ENCODE results near the gene SPEG.
"Not testable (repeated sequence)": the region's sequence is repeated elsewhere in the genome, so short reads cannot be mapped to it uniquely, and the experiment has no call there.

The SPEG gene

GRCh38 chr2:219434718-219435525, at the start of gene SPEG:
Gene SPEG (plus strand): TSS chr2:219434843. CDS start chr2:219434978, 135 bp downstream.
- peaks cover 6% of the 10 kb centered on the region for H3K27me3 ChIP-seq (replicated peaks; ENCODE audit: control insufficient read depth, insufficient read depth, low read length)
- peak within 1 kb of the TSS; percentile 49 for H3K9ac ChIP-seq (ENCODE audit: low read length)
- no peaks in the 10 kb centered on the region for H3K36me3 ChIP-seq (ENCODE audit: control insufficient read depth, insufficient read depth, low read length, severe bottlenecking)
- H3K4me1 ChIP-seq (ENCODE audit: control insufficient read depth, insufficient read depth, low read length): peaks cover 7% of the 10 kb centered on the region
- no peak within 1 kb of the TSS for H3K4me3 ChIP-seq (ENCODE audit: low read length)
- no peaks in the 10 kb centered on the region for H3K9me3 ChIP-seq (ENCODE audit: control insufficient read depth, low read length)
- no peak for DNase-seq (ENCODE audit: low read depth)

DNA sequence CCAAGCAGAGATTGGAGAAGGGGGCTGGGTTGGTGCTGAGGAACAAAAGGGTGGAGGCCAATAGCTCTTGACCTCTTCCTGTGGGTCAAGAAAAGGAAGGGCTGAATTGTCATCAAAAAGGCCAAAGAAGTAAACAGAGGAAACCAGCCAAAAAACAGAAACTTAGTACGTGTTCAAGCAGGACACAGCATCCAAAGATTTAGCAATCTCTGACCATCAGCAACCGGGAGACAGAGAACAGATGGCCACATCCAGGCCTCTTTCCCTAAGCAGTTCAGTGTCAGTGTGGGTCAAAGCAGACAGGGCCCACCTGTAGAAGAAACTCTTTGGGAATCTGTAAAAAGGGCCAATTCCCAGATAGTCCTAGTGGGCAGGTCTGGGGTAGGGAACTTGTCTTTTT, 49.8 kb upstream of the SPEG start:
- Histone ChIP-seq H3K9me3 (ENCODE audit: control insufficient read depth, low read length) (no peaks in the 10 kb centered on the region), H3K9ac (ENCODE audit: low read length) (peak overlapping the region; percentile 31), H3K36me3 (ENCODE audit: control insufficient read depth, insufficient read depth, low read length, severe bottlenecking) (peaks cover 68% of the 10 kb centered on the region), H3K4me1 (ENCODE audit: control insufficient read depth, insufficient read depth, low read length) (peaks cover 23% of the 10 kb centered on the region), H3K27me3 (replicated peaks; ENCODE audit: control insufficient read depth, insufficient read depth, low read length) (no peaks in the 10 kb centered on the region), H3K4me3 (ENCODE audit: low read length) (no peak overlapping the region)
- no peak for DNase-seq (ENCODE audit: low read depth)

GRCh38 chr2:219385958-219386520, 48.6 kb upstream of the SPEG start:
- Histone ChIP-seq H3K9ac (ENCODE audit: low read length) (peak overlapping the region; percentile 97), H3K4me3 (ENCODE audit: low read length) (peak overlapping the region; percentile 93)

DNA sequence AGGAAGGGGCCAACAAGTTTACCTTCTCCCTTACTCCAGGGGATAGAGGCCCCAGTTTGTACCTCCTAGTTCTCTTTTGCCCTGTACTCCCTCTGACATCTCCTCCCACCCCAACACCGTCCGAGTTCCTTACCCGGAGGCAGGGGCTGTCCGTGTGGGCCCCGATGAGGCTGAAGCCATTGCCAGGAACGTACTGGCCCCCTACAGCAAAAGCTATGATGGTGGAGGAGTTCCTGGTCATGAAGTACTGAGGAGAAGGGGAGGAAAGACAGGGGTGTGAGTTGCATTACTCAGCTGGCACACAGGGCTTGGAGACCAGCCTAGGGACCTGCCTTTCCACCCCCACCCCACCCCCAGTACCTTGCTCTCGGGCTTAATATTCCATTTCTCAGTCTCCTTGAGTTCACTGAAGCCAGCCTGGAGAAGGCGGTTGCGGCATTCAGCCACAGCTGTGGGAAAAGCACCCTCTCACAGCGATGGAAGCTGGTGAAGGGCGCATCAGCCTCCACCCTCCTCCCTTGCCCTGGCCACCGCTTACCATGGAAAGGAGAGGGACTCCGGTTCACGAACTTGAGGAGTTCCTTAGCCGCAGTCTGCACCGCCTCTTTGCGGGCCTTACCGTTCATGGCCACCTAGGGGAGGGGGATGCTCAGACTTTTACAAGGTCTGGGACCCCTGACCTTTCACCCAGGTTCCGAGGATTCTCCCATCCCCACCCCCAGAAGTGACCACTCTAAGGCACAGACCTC, 47.9 kb upstream of the SPEG start:
- Histone ChIP-seq H3K36me3 (ENCODE audit: control insufficient read depth, insufficient read depth, low read length, severe bottlenecking) (peaks cover 50% of the 10 kb centered on the region), H3K4me3 (ENCODE audit: low read length) (peak overlapping the region; percentile 93), H3K4me1 (ENCODE audit: control insufficient read depth, insufficient read depth, low read length) (peaks cover 23% of the 10 kb centered on the region), H3K27me3 (replicated peaks; ENCODE audit: control insufficient read depth, insufficient read depth, low read length) (no peaks in the 10 kb centered on the region), H3K9me3 (ENCODE audit: control insufficient read depth, low read length) (no peaks in the 10 kb centered on the region), H3K9ac (ENCODE audit: low read length) (peak overlapping the region; percentile 97)
- peak; percentile 26 for DNase-seq (ENCODE audit: low read depth)

More at GRCh38 chr2:219385958-219386520, 48.6 kb upstream of the SPEG start:
- H3K4me1 ChIP-seq (ENCODE audit: control insufficient read depth, insufficient read depth, low read length): peaks cover 23% of the 10 kb centered on the region
- DNase-seq (ENCODE audit: low read depth): no peak
- peaks cover 56% of the 10 kb centered on the region for H3K36me3 ChIP-seq (ENCODE audit: control insufficient read depth, insufficient read depth, low read length, severe bottlenecking)
- no peaks in the 10 kb centered on the region for H3K9me3 ChIP-seq (ENCODE audit: control insufficient read depth, low read length)
- no peaks in the 10 kb centered on the region for H3K27me3 ChIP-seq (replicated peaks; ENCODE audit: control insufficient read depth, insufficient read depth, low read length)

DNA sequence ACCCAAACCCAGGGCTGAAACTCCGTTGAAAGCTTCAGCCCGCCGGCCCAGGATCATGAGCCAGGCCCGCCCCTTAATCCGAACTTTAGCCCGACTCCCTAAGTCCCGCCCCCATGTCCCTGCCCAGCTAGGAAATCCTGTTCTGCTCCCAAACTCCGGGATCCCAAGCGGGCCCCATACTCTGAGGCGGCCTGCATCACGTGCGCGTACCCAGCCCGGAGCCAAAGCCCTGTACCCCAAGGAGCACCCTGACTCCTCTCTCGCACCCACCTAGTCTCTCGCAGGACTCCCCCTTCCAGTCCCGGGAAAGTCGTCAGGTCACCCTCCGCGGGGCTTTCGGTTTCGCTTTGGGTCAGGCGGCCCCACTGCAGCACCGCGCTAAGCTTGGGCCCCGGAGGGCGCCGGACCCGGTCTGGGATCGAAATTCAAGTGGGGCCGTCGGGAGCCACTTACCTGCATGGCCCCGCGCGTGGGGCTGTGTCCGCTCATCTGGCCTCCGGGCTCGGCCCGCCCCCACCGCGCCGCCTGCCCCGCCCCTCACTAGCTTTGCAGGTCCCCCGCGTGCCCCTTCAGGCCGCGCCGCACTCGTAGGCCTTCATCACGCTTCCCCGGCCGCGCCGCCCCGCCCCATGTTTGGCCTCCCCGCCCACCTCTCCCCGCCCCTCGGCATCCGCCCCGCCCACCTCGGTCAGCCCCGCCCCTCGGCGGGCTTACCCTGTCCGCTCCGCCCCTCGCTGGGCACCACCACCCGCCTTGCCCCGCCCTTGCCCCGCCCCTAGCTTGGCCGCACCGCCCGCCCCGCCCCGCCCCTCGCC, 47.1 kb upstream of the SPEG start, which contains the start of gene DNPEP:
TSS of gene DNPEP (minus strand) at position 607 of the 815 bp plus-strand sequence. CDS start at position 489, 118 bp downstream.
- Histone ChIP-seq H3K9me3 (ENCODE audit: control insufficient read depth, low read length) (no peaks in the 10 kb centered on the region), H3K4me3 (ENCODE audit: low read length) (peak within 1 kb of the TSS; percentile 93), H3K4me1 (ENCODE audit: control insufficient read depth, insufficient read depth, low read length) (peaks cover 23% of the 10 kb centered on the region), H3K36me3 (ENCODE audit: control insufficient read depth, insufficient read depth, low read length, severe bottlenecking) (peaks cover 42% of the 10 kb centered on the region), H3K9ac (ENCODE audit: low read length) (peak within 1 kb of the TSS; percentile 97), H3K27me3 (replicated peaks; ENCODE audit: control insufficient read depth, insufficient read depth, low read length) (no peaks in the 10 kb centered on the region)
- DNase-seq (ENCODE audit: low read depth): peak; percentile 98

- Histone ChIP-seq H3K4me1 (ENCODE audit: control insufficient read depth, insufficient read depth, low read length) (peaks cover 23% of the 10 kb centered on the region), H3K4me3 (ENCODE audit: low read length) (peak overlapping the region; percentile 68), H3K9ac (ENCODE audit: low read length) (peak overlapping the region; percentile 78), H3K27me3 (replicated peaks; ENCODE audit: control insufficient read depth, insufficient read depth, low read length) (no peaks in the 10 kb centered on the region), H3K9me3 (ENCODE audit: control insufficient read depth, low read length) (no peaks in the 10 kb centered on the region), H3K36me3 (ENCODE audit: control insufficient read depth, insufficient read depth, low read length, severe bottlenecking) (peaks cover 34% of the 10 kb centered on the region)
- DNase-seq (ENCODE audit: low read depth): peak; percentile 99
Observed at GRCh38 chr2:219388121-219388906, 46.3 kb upstream of the SPEG start.

DNA sequence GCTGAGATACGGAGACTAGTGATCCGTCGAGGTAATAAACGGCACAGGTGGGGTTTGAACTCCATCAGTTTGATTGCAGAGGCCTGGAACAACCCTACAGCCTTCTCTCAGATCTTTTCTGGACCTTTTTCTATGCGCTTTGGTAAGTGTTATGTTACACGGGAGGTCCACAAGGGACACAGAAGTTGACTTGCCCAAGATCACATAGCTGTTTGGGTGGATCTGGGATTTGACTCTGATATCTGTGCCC, 45.8 kb upstream of the SPEG start:
- Histone ChIP-seq H3K9ac (ENCODE audit: low read length) (peak overlapping the region; percentile 78), H3K9me3 (ENCODE audit: control insufficient read depth, low read length) (no peaks in the 10 kb centered on the region), H3K36me3 (ENCODE audit: control insufficient read depth, insufficient read depth, low read length, severe bottlenecking) (peaks cover 28% of the 10 kb centered on the region), H3K27me3 (replicated peaks; ENCODE audit: control insufficient read depth, insufficient read depth, low read length) (no peaks in the 10 kb centered on the region), H3K4me3 (ENCODE audit: low read length) (peak overlapping the region; percentile 68), H3K4me1 (ENCODE audit: control insufficient read depth, insufficient read depth, low read length) (peaks cover 23% of the 10 kb centered on the region)
- DNase-seq (ENCODE audit: low read depth): no peak

DNA sequence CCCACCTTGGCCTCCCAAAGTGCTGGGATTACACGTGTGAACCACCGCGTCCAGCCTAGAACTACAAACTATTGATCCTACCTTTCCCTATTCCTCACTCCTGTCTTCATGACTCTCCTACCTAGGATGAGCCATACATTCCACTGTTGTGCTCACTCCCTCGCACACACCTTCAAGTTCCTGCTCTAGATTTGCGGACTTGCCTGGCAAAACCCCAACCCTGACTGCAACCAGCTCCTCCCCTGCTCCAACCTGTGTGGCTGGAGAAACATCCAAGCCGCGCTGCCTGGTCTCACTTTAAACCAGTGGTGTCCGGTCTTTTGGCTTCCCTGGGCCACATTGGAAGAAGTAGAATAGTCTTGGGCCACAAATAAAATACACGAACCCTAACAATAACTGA, 41.9 kb upstream of the SPEG start:
- Histone ChIP-seq H3K27me3 (replicated peaks; ENCODE audit: control insufficient read depth, insufficient read depth, low read length) (no peaks in the 10 kb centered on the region), H3K4me1 (ENCODE audit: control insufficient read depth, insufficient read depth, low read length) (peaks cover 5% of the 10 kb centered on the region), H3K36me3 (ENCODE audit: control insufficient read depth, insufficient read depth, low read length, severe bottlenecking) (no peaks in the 10 kb centered on the region), H3K9ac (ENCODE audit: low read length) (no peak overlapping the region), H3K4me3 (ENCODE audit: low read length) (no peak overlapping the region), H3K9me3 (ENCODE audit: control insufficient read depth, low read length) (no peaks in the 10 kb centered on the region)
- DNase-seq (ENCODE audit: low read depth): no peak

- H3K4me1 ChIP-seq (ENCODE audit: control insufficient read depth, insufficient read depth, low read length); H3K4me3 ChIP-seq (ENCODE audit: low read length); H3K9ac ChIP-seq (ENCODE audit: low read length); H3K36me3 ChIP-seq (ENCODE audit: control insufficient read depth, insufficient read depth, low read length, severe bottlenecking); H3K27me3 ChIP-seq (replicated peaks; ENCODE audit: control insufficient read depth, insufficient read depth, low read length); DNase-seq (ENCODE audit: low read depth); H3K9me3 ChIP-seq (ENCODE audit: control insufficient read depth, low read length): not testable (repeated sequence)
Observed at GRCh38 chr2:219395056-219395455, 39.6 kb upstream of the SPEG start.

DNA sequence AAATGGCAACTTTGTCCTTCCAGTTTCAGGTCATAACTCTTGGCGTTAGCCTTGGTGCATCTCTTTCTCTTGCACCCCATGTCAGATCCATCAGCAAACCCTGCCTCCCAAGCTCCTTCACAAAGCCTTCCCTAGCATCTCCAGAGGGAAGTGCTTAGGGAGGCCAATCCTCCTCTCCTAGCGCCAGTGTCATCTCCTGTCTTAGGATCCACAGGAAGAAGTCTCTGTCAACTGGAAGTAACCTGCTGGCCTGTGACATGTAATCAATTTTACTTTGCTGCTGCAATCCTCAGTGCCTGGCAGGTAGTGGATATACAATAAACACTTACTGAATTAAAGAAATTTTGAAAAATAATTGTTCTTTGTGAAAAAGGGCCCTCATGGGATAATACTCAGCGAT, 39.0 kb upstream of the SPEG start:
- no peak for DNase-seq (ENCODE audit: low read depth)
- no peak overlapping the region for H3K9ac ChIP-seq (ENCODE audit: low read length)
- H3K27me3 ChIP-seq (replicated peaks; ENCODE audit: control insufficient read depth, insufficient read depth, low read length): no peaks in the 10 kb centered on the region

More for the DNA sequence above, 39.0 kb upstream of the SPEG start:
- Histone ChIP-seq H3K36me3 (ENCODE audit: control insufficient read depth, insufficient read depth, low read length, severe bottlenecking) (no peaks in the 10 kb centered on the region), H3K4me1 (ENCODE audit: control insufficient read depth, insufficient read depth, low read length) (peaks cover 8% of the 10 kb centered on the region), H3K9me3 (ENCODE audit: control insufficient read depth, low read length) (no peaks in the 10 kb centered on the region), H3K4me3 (ENCODE audit: low read length) (no peak overlapping the region)
